GM12864 (cell line): ENCODE results near the gene MDFI.

Source experiments
- DNase-seq: peaks from one replicate; pipeline ENCODE4 v3.0.0-alpha.2; 2011; ENCODE audit warnings: low read depth
- H3K4me3 ChIP-seq: 2 replicates; pipeline ENCODE4 v1.5.1; 2011; ENCODE audit warnings: mild to moderate bottlenecking, low read depth, low read length, control low read depth
- TF ChIP-seq, protein P1 (sequence below): IDR thresholded peaks from 2 replicates; pipeline ENCODE4 v1.5.1; 2011; ENCODE audit warnings: low read depth, mild to moderate bottlenecking, moderate library complexity, low read length, control low read depth, inconsistent platforms; ENCODE audit errors: missing control alignments

MDFI gene, protein sequence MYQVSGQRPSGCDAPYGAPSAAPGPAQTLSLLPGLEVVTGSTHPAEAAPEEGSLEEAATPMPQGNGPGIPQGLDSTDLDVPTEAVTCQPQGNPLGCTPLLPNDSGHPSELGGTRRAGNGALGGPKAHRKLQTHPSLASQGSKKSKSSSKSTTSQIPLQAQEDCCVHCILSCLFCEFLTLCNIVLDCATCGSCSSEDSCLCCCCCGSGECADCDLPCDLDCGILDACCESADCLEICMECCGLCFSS

DNA sequence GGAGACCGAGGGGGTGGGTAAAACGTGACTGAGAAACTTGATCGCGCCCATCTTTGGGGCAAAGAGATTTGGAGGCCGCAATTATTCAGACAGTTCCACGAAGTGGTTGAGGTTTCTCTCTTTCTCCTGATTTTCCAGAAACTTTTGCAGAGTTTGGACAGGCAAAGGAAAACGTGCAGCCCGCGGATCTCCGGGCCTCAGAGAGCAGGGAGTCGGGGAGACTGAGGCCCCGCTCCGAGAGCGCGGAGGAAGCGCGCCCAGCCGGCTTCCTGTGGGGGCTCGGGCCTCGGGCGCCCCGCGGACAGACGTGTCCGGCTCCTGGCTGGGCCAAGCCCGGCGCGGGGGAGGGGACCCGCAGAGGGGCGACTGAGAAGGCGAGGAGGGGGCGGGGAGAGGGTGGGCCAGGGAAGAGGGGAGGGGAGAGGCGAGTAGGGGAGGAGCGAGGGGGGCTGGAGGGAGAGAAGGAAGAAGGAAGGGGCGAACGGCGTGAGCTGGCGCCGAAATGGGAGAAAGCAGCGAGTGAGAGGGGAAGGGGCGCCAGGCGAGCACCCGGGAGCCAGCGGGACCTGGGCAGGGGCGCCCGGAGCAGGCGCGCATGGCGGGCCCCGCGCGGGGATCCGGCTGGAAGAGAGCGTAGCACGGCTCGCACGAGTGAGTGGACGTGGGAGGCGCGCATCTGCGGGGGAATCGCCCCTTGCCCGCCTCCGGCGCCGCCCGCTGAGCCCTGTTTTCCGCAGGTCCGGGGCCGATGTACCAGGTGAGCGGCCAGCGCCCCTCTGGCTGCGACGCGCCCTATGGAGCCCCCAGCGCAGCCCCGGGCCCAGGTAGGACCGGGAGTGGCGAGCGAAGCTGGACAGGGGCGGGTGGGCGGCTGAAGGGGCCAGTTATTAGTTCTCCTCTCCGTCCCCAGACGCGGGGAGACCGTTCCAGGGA, at the start of gene MDFI:
Gene MDFI (plus strand): TSS at position 467 of the 933 bp plus-strand sequence. CDS start 282 bp downstream, at position 749.
- H3K4me3 ChIP-seq: no peak within 1 kb of the TSS
- TF ChIP-seq, protein P1, sequence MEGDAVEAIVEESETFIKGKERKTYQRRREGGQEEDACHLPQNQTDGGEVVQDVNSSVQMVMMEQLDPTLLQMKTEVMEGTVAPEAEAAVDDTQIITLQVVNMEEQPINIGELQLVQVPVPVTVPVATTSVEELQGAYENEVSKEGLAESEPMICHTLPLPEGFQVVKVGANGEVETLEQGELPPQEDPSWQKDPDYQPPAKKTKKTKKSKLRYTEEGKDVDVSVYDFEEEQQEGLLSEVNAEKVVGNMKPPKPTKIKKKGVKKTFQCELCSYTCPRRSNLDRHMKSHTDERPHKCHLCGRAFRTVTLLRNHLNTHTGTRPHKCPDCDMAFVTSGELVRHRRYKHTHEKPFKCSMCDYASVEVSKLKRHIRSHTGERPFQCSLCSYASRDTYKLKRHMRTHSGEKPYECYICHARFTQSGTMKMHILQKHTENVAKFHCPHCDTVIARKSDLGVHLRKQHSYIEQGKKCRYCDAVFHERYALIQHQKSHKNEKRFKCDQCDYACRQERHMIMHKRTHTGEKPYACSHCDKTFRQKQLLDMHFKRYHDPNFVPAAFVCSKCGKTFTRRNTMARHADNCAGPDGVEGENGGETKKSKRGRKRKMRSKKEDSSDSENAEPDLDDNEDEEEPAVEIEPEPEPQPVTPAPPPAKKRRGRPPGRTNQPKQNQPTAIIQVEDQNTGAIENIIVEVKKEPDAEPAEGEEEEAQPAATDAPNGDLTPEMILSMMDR: no peak
- DNase-seq: no peak

DNA sequence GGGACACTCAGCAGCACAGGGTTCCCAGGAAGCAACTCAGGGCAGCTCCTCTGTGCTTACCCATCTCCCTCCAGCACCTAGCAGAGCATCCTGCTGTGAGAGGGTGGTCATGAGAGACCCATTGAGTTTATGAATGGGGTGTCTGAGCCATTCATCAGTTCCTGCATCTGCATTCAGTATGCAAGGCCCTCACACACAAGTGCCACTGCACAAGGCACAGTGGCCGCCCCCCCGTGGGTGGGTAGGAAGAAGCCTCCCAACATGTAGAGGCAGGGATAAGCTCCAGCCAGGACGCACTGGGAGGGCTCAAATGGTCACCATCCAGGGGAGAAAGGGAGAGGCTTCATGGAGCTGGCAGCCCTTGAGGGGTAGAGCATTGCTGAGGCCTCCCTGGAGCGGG, 49.0 kb upstream of the MDFI start:
- TF ChIP-seq, protein P1: no peak
- no peak overlapping the region for H3K4me3 ChIP-seq
- no peak for DNase-seq

DNA sequence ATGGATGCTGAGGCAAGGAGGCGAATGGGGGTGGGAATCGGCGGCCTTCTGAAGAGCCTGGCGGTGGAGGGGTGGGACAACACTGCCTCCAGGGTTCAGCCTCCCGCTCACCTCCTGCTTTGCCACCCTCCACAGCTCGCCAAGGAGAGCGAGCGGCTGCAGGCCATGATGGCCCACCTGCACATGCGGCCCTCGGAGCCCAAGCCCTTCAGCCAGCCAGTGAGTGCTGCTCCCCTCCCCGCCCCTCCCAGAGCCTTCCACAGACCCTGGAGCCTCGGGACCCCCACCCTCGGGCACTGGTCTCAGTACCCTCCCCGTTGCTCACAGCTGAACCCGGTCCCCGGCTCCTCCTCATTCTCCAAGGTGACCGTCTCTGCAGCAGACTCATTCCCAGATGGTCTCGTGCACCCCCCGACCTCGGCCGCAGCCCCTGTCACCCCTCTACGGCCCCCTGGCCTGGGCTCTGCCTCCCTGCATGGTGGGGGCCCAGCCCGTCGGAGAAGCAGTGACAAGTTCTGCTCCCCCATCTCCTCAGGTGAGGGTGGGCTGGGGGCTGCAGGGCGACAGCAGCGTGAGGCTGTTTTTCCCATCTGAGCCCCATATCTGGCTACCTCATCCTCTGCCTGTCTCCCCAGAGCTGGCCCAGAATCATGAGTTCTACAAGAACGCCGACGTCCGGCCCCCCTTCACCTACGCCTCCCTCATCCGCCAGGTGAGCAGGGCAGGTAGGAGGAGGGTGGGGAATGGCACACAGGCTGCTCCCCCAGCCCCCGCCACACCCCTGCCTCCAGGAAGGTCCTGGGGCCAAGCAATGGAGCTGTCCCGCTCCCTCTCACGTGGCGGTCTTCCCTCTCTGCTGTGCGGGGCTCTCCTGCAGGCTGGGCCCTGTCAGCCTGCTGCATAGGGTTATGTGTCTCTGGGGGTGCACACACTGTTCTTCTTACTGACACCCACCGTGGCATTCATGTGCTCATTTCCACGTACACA, 48.3 kb upstream of the MDFI start:
- TF ChIP-seq, protein P1: no peak
- no peak overlapping the region for H3K4me3 ChIP-seq
- DNase-seq: no peak

DNA sequence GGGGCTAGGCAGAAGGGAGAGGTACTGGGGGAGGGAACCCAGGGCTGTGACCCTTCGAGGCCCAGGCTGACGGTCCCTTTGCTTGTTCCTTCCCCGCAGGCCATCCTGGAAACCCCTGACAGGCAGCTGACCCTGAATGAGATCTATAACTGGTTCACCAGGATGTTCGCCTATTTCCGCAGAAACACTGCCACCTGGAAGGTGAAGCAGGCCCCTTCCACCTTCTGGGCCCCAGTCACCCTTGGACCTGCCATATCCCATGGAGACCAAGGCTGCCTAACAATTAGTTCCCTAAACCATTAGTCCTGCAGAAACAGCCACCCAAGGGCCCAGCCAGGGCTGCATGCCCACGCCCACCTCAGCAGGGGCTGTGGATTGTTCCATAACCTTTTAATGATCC, 47.1 kb upstream of the MDFI start:
- DNase-seq: no peak
- no peak overlapping the region for H3K4me3 ChIP-seq
- TF ChIP-seq, protein P1: no peak

DNA sequence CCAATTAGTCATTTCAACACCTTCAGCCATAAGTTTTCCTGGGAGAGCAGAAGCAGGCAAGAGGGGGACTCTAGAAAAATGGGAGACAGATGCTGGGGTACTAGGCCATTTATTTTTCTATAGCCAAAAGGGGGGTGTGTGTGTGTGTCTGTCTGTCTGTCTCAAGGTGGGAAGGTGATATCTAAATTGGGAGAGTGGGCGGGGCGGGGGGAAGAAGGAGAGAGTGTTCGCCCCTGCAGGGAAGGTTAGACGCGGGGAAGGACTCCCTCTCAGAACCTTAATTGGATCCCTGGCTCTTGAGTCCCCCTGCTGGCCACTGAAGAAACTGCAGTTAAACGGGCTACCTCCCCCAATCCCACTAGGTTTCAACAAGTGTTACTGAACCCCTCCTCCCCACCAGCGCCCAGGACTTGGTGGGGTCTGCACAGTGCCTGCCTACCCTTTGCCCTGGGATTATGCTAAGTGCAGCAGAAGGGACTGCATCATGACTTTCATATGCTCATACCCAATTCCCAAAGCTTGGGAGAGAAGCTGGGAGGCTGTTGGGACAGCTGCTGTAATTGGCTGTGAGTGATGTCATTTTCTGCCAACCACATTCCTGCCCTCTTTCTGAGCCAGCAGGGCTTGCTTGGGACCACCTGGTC, 46.3 kb upstream of the MDFI start:
- DNase-seq: peak; percentile 10
- TF ChIP-seq, protein P1: peak; percentile 98

DNA sequence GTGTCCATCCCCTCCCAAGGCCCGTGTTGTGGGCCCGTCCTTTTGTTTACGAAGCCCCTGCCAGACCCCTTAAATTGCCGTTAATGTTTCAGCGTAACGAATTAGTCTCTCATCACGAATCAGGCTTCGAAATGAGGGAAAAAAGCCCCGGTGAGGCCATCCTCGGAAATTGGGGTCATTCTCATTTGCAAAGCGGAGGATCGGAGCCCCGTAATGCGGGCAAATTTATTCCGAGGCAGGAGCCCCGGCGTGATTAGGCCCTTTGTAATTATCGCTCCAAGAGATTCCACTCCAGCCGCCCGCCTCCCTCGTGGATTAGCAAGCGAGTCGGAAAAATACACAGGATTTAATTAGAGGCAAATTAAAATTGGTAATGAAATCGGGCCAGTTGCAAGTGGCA, 44.9 kb upstream of the MDFI start:
- DNase-seq: no peak
- TF ChIP-seq, protein P1: no peak
- H3K4me3 ChIP-seq: no peak overlapping the region

More for the DNA sequence above, 46.3 kb upstream of the MDFI start:
- H3K4me3 ChIP-seq: no peak overlapping the region
